Measurements from ENCODE around the gene CLRN1.

GRCh38 chr3:150917951-150918350, 54.6 kb downstream of the CLRN1 start:
- no peak for TF ChIP-seq EZH2phosphoT487 (IDR thresholded peaks at IDR 0.05; ENCODE audit: borderline replicate concordance, low read depth, low read length)
- TF ChIP-seq CTCF (conservative IDR thresholded peaks at IDR 0.05; ENCODE audit: low read length), result no peak
